HG02970 (cell line): ENCODE results near the gene SMURF2.
A peak's percentile ranks its signal among the peaks of the same experiment; 100 is the strongest.

Experiments used
- ATAC-seq: cut with Tn5 transposase; IDR thresholded peaks from one replicate; pipeline ENCODE4 v1.9.1; 2021; ENCODE audit warnings: mild to moderate bottlenecking, moderate library complexity, moderate number of reproducible peaks; ENCODE audit not compliant: unreplicated experiment, low FRiP score

Gene SMURF2

DNA sequence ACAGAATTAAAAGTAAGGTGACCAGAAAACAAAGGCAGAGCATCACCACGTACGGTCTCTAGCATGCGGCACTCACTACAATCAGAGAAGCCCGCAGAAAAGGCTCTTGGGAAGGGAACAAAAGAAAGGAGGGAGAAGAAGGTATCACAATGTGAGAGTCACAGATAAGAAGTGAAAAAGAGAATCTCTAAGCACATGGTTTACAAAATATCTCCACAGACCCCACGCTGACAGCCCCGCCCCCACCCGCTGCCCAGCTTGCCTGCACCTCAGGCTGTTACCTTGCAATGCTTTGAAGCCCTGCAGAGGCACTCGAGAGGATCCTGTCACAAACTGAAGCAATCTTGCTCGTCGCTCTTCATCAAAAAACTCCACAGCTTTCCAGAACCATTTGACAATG lies 114.8 kb downstream of the SMURF2 start:
- ATAC-seq = no peak

DNA sequence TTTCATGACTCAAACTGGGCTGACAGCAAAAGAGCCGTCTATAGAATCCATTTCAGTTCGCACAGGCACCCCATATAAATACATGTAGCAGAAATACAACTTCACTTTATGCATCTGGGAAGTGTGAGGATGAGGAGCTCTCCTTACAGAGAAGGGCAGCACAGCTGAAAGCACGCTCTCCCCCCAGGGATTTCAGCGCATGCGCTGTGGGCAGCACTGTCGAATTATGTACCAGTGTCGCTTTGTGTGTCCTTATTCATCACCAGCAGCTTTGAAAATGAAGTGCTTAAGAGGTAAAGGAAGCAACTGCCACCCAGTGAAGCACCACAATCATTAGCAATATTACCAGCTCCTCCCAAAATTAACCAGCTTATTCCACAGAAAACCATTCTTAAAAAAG lies 115.4 kb downstream of the SMURF2 start:
- no peak for ATAC-seq

DNA sequence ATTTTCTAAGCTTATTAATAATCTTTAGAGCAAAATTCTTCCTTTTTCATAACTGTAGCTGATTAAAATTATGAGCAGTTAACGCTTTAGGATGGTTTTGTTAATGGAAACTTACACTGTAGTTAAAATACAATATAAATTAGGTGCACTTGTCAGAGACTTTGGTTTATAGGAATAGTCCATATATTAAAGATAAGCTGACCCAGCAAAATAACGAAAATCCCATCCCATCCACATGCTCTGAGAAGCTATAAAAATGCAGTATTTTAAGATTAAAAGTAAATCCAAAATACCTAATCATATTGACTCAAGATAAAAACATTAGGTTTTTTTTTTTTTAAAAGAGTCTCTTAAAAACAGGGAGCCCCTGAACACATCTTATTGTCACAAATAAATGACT lies 117.4 kb downstream of the SMURF2 start:
- no peak for ATAC-seq

DNA sequence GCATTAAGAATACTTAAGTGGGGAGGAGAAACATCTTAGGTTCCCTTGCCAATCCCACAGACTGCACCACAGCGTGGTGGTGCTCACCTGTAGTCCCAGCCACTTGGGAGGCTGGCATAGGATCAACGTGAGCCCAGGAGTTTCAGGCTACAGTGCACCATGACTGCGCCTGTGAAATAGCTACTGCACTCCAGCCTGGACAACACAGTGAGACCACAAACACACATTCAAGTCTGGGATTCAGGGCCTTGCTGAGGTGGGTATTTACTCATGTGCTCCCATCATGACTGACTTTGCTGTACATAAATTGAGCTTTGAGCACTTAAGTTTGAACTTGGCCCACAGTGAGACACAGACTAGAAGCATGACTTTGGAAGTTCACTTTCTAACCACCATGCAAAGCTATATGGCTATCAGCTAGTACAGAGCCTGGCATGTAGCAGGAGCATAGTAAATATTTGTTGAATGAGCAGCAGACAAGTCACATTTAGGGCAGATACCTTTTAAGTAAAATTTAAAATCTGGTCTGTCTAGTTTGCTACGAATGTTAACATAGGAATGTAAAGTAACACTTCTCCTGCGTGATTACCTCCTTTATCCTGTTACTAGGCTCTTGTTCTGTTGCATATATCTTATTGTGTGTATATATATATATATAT lies 121.9 kb downstream of the SMURF2 start:
- ATAC-seq = no peak

DNA sequence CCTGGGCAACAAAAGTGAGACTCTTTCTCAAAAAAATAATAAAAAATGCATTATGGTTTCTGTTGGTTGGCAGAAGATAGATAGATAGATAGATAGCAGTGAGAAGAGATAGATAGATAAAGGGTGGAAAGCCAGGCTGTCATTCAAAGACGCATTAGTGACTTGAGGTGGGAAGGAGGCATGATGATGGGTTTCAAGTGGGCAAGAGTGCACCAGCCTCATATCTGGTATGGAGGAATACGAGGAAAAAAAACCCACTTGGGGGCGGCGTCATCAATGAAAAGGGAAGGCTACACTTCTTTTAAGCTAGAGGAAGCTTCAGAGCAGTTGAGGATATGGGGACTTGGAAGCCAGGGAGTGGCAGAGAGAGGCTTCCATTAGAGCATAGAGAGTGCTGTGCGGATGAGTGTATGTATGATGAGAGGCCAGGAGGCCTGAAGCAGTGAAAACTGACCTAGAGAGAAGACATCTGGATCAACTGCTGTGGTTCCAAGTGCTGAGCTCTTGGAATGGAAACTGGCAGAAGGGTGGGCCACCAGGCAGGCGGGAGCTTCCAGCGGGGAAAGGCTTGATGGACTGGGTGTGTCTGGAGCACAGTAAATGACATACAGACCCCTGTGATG lies 123.5 kb downstream of the SMURF2 start:
- no peak for ATAC-seq

DNA sequence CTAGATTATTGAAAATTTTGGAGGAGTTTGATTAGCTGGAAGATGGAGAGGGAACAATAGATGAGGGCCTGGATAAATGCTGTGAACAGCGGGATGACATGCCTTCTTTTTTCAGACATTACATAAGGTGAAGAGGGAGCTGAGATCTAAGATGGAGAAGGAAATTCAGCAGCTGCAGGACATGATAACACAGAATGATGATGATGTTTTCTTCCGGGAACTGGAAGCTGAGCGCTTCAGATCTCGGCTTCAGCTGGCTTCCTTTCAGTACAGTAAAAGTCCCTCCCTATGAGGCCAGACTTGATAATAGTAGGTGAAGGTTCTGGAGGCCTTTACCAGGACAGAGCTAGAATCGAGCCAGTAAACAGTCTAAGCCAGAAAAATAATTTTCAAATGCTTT lies 124.6 kb downstream of the SMURF2 start:
- ATAC-seq = no peak

DNA sequence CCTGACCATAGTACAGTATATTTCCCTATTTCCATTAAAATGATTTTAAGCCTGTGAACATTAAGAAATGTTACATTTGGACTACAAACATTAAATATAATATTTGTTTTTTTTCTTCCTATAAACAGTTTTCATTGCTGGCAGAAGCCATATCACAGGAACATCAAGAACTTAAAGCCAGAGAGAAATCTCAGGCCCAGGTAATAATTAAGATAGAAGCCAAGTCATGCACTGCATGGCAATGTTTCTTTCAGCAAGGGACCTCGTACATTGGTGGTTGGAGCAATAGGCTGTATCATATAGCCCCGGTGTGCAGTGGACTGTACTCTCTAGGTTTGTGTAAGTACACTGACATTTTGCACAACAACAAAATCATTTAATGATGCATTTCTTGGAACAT lies 125.2 kb downstream of the SMURF2 start:
- no peak for ATAC-seq

DNA sequence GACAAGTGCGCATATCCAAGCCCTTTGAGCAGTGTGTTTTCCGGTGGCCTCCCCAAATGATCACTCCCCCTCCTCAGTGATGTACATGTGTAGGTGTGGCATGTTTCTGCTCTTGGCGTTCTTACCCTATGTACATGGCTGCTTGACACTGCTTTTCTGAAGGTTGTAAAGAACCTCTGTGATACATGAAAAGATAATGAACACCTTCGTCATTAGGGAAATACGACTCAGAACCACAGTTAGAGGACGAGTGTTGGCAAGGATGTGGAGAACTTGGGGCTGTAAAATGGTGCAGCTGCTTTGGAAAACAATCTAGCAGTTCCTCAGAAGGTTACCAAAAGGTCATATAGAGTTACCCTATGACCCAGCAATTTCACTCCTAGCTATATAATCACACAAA lies 126.8 kb downstream of the SMURF2 start:
- no peak for ATAC-seq

DNA sequence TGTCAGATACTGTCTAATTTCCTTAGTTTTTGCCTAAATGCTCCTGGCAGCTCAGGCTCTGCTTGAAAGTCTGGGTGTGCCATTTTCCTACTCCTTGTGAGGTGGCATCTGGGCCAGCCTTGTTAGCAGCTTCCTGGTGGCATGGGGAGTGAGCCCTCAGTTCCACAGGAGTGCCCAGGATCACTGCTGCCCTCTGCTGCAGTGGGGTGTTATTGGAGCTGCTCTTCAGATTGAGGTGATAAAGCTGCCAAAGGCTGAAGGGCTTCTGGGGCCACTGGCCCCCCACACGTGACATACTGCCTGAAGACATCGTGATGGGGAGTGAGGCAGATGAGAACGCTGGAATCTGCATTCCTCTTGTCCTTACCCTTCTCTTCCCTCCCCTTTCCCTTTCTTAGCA lies 127.9 kb downstream of the SMURF2 start:
- ATAC-seq = no peak

DNA sequence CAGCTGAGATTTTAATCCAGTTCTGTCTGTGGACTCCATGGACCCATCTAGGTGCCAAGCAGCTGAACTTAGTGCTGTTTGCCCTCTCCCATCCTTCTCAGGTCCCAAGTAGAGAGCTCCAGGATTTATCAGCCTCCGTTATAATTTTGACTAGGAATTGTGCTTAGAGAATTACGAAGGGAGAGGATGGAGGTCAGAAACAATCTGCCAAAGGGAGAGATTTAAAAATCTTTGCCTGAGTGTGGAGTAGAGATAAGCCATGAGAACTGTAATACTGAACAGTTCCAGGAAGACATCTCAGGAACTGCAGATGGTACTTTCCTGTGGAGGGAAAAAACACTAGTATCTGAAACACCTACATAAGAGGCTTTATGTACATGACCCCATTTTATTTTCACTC lies 128.3 kb downstream of the SMURF2 start:
- no peak for ATAC-seq

DNA sequence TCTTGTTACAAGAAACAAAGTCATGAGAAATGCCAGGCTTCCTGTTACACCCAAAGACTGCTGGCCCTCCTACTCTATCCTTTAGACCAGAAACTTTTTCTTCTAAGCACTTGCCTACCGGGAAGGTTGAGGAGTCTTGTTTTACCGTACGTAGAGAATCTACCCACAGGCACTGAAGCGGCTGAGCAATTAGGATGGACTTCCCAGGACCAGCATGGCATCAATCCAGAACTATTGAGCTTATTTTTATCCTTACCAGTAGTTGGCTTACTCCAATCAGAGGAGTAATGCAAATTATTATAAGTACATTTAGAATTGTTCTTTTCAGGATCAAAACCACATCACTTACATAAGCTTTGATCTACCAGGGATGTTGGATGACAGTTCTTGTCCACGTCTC lies 129.7 kb downstream of the SMURF2 start:
- no peak for ATAC-seq

DNA sequence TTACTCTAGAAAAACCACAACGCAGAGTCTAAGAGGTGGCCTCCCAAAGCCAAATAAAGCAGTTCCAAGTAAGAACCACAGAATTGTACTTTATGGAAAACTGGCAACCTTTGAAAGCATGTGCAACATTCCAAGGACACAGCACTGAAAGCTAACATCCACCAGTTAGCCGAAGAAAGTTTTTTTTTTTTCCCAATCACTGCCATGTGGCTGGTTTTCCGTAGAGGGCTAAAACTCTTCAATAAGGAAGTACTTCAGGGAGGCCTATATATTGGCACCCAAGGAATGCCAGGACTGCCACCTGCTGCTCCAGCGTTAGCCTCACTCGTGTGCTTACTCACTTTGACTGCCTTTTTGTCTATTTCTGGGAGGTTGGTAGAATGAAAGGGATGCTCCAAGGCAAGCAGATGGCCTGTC lies 130.1 kb downstream of the SMURF2 start:
- ATAC-seq = no peak

DNA sequence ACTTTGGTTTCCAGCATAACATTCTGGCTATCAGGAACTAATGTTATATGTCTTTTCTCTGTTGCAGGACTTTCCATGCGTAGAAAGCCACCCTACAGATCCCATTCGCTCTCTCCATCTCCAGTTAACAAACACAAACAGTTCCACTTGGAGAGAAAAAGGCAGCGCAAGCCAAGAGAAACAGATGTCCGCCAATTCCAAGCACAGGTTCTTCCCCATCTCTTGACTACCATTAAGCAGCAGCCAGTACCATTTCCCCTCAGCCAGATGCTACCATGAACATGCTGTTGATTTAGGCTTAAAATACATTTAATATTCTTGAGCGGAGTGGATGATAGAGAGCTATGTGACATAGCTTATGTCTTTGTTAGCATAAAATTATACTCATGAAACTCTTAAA lies 132.9 kb downstream of the SMURF2 start:
- no peak for ATAC-seq

DNA sequence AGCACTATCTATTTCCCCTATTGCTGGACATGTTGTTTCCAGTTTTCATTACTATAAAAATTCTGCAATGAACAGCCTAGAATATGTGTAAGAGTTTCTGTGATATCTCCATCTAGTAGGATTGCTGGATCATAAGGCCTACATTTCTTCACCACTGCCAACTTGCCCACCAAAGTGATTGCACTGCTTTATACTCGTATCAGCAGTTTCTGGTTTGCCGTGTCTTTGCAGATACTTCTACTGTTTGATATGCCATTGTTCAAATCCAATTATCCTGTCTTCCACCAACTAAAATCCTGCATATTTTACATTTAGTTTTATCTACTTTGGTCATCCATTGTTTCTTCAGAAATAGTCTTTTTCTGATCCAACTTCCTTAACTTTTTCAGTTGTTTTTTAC lies 134.2 kb downstream of the SMURF2 start:
- ATAC-seq = no peak

DNA sequence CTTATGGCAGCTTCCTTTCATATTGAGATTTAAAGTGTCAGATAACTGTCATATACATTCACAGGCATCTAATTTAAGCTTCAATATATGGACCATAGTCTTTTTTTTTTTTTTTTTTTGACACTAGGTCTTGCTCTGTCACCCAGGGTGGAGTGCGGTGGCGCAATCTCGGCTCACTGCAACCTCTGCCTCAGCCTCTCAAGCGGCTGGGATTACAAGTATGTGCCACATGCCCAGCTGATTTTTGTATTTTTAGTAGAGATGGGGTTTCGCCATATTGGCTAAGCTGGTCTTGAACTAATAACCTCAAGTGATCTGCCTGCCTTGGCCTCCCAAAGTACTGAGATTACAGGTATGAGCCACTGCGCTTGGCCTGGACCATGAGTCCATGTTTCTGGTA lies 141.7 kb downstream of the SMURF2 start:
- no peak for ATAC-seq

DNA sequence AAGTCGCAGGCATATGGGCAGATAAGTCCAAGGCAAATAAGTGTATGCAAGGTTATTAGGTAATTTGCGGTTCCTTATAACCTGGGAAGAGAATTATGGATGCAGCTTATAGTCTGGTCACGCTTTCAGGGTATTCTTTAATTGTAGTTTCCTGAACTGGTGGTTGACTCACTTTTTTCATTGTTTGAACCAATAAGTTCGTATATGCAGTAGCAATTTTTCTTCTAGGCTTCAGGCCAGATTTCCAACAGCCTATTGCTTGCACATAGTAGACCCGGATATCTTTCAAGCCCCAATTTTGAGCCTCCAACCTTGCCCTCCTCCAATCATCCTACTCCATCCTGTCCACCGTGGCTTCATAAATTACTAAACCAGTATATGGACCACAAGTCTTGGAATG lies 142.5 kb downstream of the SMURF2 start:
- ATAC-seq = no peak

DNA sequence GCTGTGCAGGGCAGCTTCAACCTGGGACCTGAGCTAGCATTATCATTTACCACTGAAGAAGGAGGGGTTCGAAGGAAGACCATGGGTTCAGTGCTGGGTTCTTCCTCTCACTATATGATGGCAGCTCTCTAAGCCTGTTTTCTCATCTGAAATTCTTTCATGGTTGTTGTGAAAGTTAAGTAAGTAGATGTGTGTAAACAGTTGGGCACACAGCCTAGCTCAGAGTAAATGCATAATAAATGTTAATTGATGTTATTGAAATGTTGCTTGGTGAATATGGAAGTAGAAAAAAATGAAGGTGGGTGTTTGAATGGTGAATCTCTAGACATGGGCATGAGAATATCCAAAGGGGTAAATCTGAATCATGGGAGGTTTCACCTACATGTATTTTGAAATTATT lies 146.3 kb downstream of the SMURF2 start:
- no peak for ATAC-seq

DNA sequence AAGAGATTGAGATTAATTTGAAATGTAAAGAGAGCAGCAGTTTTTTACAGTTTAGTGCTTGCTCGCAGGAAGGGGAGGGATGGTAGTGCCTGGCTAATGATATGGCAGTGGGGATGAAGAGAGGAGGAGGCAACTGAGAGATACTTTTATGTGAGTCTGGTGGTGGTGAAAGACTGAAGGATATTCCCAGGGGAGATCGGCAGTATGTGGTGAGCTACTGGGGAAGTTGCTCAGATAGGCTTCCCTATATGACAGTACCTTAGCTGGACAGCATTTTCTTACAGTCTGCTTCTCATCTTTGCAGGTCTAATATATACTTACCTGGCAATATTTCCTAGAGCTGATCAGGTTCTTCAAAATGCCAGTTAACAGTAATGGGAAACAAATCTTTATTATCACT lies 146.7 kb downstream of the SMURF2 start:
- no peak for ATAC-seq

DNA sequence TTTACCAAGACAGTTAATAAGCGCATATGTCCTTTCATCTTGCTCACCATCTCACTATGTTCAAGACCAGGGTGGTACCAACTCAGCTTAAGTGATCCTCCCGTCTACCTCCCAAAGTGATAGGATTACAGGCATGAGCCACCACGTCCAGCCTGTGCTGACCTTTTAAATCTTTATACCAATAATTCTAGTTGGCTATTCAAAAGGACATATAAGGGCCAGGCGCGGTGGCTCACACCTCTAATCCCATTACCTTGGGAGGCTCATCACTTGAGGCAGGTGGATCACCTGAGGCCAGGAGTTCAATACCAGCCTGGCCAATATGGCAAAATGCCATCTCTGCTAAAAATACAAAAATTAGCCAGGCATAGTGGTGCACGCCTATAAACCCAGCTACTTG lies 152.9 kb downstream of the SMURF2 start:
- no peak for ATAC-seq

DNA sequence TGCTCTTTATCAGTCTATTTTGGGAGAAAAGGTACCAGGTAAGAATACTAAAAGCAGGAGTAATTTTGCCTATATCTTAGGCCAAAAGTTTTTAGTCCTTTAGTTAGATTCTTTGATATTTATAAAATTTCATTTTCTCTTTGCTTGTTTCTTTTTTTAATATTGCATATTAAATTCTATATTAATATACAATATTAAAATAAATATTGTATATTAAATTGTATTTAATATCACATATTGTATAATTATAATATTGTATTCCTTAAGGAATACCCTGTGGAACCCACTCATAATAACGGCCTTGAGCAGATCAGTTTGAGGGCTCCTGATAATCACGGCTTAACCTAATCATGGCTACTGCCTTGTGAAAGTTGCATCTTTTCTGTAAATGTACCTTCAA lies 153.4 kb downstream of the SMURF2 start:
- ATAC-seq = no peak

DNA sequence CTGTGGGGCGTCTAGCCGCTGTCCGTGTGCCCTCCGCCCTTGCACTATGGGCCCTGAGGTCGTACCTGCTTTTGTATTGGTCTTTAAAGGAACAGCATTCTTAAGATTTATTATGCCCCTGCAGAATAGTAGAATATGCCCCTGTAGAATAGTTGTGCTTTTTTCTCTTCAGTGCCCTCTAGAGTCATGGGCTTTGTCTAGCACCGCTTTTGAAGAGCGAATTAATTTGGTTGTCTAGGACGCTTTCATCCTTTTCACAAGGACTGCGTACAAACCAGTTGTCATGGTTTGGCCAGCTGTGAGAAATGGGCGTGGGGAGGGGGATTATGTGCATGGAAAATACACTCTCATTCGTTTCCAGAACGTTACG lies 154.7 kb downstream of the SMURF2 start:
- peak; percentile 4 for ATAC-seq

DNA sequence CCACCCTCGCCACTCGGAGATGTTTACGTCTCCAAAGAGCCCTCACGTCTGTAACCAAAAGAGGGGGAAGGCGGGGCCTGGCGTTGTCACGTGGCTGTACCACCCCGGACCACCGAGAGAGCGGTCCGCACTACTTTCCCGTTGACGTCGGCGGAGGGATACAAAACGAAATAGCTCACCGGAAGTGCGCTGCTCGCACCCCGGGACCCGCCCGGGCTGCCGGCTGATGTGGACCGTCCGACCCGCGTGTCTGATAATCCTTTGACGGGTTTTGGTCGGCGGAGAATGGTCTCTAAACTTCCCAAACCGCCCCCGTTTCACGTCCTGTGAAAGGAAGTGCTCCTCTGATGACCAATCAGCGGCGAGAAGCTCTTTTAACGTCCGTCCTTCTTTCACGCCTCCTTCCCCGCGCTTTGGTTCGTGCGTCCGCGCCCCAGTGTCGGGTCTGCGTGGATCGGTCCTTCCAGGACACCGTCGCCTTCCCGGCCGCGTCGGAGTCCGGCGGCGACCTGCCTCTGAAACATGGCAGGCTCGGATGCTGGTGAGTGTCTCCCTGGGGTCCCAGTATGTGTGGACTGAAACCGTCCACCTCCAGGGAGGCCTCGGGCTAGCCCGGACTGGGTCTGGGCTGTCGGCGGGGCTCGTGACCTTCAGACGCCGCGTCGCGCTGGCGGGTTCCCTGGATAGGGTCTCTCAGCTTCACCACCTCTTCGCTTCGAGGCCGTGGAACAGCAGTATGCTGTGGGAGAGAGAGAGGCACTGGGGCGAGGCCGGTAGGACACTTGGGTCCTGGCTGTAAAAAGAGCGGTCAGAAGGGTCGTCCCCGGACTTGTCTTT lies 155.3 kb downstream of the SMURF2 start, which contains the start of gene CEP95:
Gene CEP95 (plus strand): TSS at position 402 of the 837 bp plus-strand sequence. CDS start 121 bp downstream, at position 523.
- peak; percentile 58 for ATAC-seq
